ENCODE data around the gene DENND4C.
"Not testable (repeated sequence)": the region's sequence is repeated elsewhere in the genome, so short reads cannot be mapped to it uniquely, and the experiment has no call there.

DENND4C gene

GRCh38 chr9:19397845-19398244, 167.4 kb downstream of the DENND4C start:
- no peaks in the 10 kb centered on the region for H3K9me3 ChIP-seq (ENCODE audit: control insufficient read depth, low read length)
- H3K27me3 ChIP-seq (replicated peaks; ENCODE audit: control insufficient read depth, insufficient read depth, low read length, poor library complexity, severe bottlenecking) = no peaks in the 10 kb centered on the region
- no peaks in the 10 kb centered on the region for H3K4me1 ChIP-seq (ENCODE audit: control insufficient read depth, insufficient read depth, low read length, poor library complexity, severe bottlenecking)
- H3K36me3 ChIP-seq (ENCODE audit: control insufficient read depth, insufficient read depth, low read length) = no peaks in the 10 kb centered on the region
- H3K4me3 ChIP-seq (ENCODE audit: insufficient read depth, low read depth, low read length, poor library complexity, severe bottlenecking) = no peak overlapping the region
- H3K27ac ChIP-seq (ENCODE audit: insufficient read depth, low read length, poor library complexity, severe bottlenecking) = no peak overlapping the region
- DNase-seq = no peak

GRCh38 chr9:19403231-19403630, 172.7 kb downstream of the DENND4C start:
- not testable (repeated sequence) for H3K27me3 ChIP-seq (replicated peaks; ENCODE audit: control insufficient read depth, insufficient read depth, low read length, poor library complexity, severe bottlenecking); H3K36me3 ChIP-seq (ENCODE audit: control insufficient read depth, insufficient read depth, low read length); H3K4me3 ChIP-seq (ENCODE audit: insufficient read depth, low read depth, low read length, poor library complexity, severe bottlenecking); DNase-seq; H3K9me3 ChIP-seq (ENCODE audit: control insufficient read depth, low read length); H3K27ac ChIP-seq (ENCODE audit: insufficient read depth, low read length, poor library complexity, severe bottlenecking); H3K4me1 ChIP-seq (ENCODE audit: control insufficient read depth, insufficient read depth, low read length, poor library complexity, severe bottlenecking)

- Histone ChIP-seq H3K9me3 (ENCODE audit: control insufficient read depth, low read length) (no peaks in the 10 kb centered on the region), H3K4me1 (ENCODE audit: control insufficient read depth, insufficient read depth, low read length, poor library complexity, severe bottlenecking) (no peaks in the 10 kb centered on the region), H3K36me3 (ENCODE audit: control insufficient read depth, insufficient read depth, low read length) (no peaks in the 10 kb centered on the region), H3K27ac (ENCODE audit: insufficient read depth, low read length, poor library complexity, severe bottlenecking) (no peak overlapping the region), H3K4me3 (ENCODE audit: insufficient read depth, low read depth, low read length, poor library complexity, severe bottlenecking) (no peak overlapping the region), H3K27me3 (replicated peaks; ENCODE audit: control insufficient read depth, insufficient read depth, low read length, poor library complexity, severe bottlenecking) (no peaks in the 10 kb centered on the region)
- no peak for DNase-seq
Measured at GRCh38 chr9:19404283-19405075, 174.0 kb downstream of the DENND4C start.

GRCh38 chr9:19405771-19406170, 175.3 kb downstream of the DENND4C start:
- no peak for DNase-seq
- Histone ChIP-seq H3K4me1 (ENCODE audit: control insufficient read depth, insufficient read depth, low read length, poor library complexity, severe bottlenecking) (no peaks in the 10 kb centered on the region), H3K27me3 (replicated peaks; ENCODE audit: control insufficient read depth, insufficient read depth, low read length, poor library complexity, severe bottlenecking) (no peaks in the 10 kb centered on the region), H3K36me3 (ENCODE audit: control insufficient read depth, insufficient read depth, low read length) (no peaks in the 10 kb centered on the region), H3K9me3 (ENCODE audit: control insufficient read depth, low read length) (no peaks in the 10 kb centered on the region), H3K27ac (ENCODE audit: insufficient read depth, low read length, poor library complexity, severe bottlenecking) (no peak overlapping the region), H3K4me3 (ENCODE audit: insufficient read depth, low read depth, low read length, poor library complexity, severe bottlenecking) (no peak overlapping the region)

- peak overlapping the region; percentile 85 for H3K4me3 ChIP-seq (ENCODE audit: insufficient read depth, low read depth, low read length, poor library complexity, severe bottlenecking)
Measured at GRCh38 chr9:19408316-19408692, 177.8 kb downstream of the DENND4C start.

GRCh38 chr9:19408693-19409400, 178.4 kb downstream of the DENND4C start, which contains the start of gene ACER2:
ACER2 (plus strand) TSS chr9:19409009; CDS start chr9:19409085, 76 bp downstream.
- H3K4me1 ChIP-seq (ENCODE audit: control insufficient read depth, insufficient read depth, low read length, poor library complexity, severe bottlenecking) = no peaks in the 10 kb centered on the region
- H3K27ac ChIP-seq (ENCODE audit: insufficient read depth, low read length, poor library complexity, severe bottlenecking) = peak within 1 kb of the TSS; percentile 45
- H3K27me3 ChIP-seq (replicated peaks; ENCODE audit: control insufficient read depth, insufficient read depth, low read length, poor library complexity, severe bottlenecking) = no peaks in the 10 kb centered on the region
- H3K4me3 ChIP-seq (ENCODE audit: insufficient read depth, low read depth, low read length, poor library complexity, severe bottlenecking) = peak within 1 kb of the TSS; percentile 85
- H3K9me3 ChIP-seq (ENCODE audit: control insufficient read depth, low read length) = no peaks in the 10 kb centered on the region
- no peaks in the 10 kb centered on the region for H3K36me3 ChIP-seq (ENCODE audit: control insufficient read depth, insufficient read depth, low read length)
- peak; percentile 92 to 94 (median 92) for DNase-seq

More at GRCh38 chr9:19408316-19408692, 177.8 kb downstream of the DENND4C start:
- DNase-seq = no peak
- H3K27me3 ChIP-seq (replicated peaks; ENCODE audit: control insufficient read depth, insufficient read depth, low read length, poor library complexity, severe bottlenecking) = no peaks in the 10 kb centered on the region
- H3K4me1 ChIP-seq (ENCODE audit: control insufficient read depth, insufficient read depth, low read length, poor library complexity, severe bottlenecking) = no peaks in the 10 kb centered on the region
- H3K27ac ChIP-seq (ENCODE audit: insufficient read depth, low read length, poor library complexity, severe bottlenecking) = no peak overlapping the region
- no peaks in the 10 kb centered on the region for H3K36me3 ChIP-seq (ENCODE audit: control insufficient read depth, insufficient read depth, low read length)
- no peaks in the 10 kb centered on the region for H3K9me3 ChIP-seq (ENCODE audit: control insufficient read depth, low read length)

- peak in 1 of 3 donors; percentile 5 for DNase-seq
- no peaks in the 10 kb centered on the region for H3K36me3 ChIP-seq (ENCODE audit: control insufficient read depth, insufficient read depth, low read length)
- no peaks in the 10 kb centered on the region for H3K9me3 ChIP-seq (ENCODE audit: control insufficient read depth, low read length)
- peak overlapping the region; percentile 45 for H3K27ac ChIP-seq (ENCODE audit: insufficient read depth, low read length, poor library complexity, severe bottlenecking)
- peak overlapping the region; percentile 85 for H3K4me3 ChIP-seq (ENCODE audit: insufficient read depth, low read depth, low read length, poor library complexity, severe bottlenecking)
- H3K4me1 ChIP-seq (ENCODE audit: control insufficient read depth, insufficient read depth, low read length, poor library complexity, severe bottlenecking) = no peaks in the 10 kb centered on the region
- no peaks in the 10 kb centered on the region for H3K27me3 ChIP-seq (replicated peaks; ENCODE audit: control insufficient read depth, insufficient read depth, low read length, poor library complexity, severe bottlenecking)
Measured at GRCh38 chr9:19409401-19410194, 179.1 kb downstream of the DENND4C start.

- H3K36me3 ChIP-seq (ENCODE audit: control insufficient read depth, insufficient read depth, low read length) = no peaks in the 10 kb centered on the region
- H3K27me3 ChIP-seq (replicated peaks; ENCODE audit: control insufficient read depth, insufficient read depth, low read length, poor library complexity, severe bottlenecking) = no peaks in the 10 kb centered on the region
- no peak overlapping the region for H3K4me3 ChIP-seq (ENCODE audit: insufficient read depth, low read depth, low read length, poor library complexity, severe bottlenecking)
- no peak overlapping the region for H3K27ac ChIP-seq (ENCODE audit: insufficient read depth, low read length, poor library complexity, severe bottlenecking)
- H3K9me3 ChIP-seq (ENCODE audit: control insufficient read depth, low read length) = no peaks in the 10 kb centered on the region
- no peaks in the 10 kb centered on the region for H3K4me1 ChIP-seq (ENCODE audit: control insufficient read depth, insufficient read depth, low read length, poor library complexity, severe bottlenecking)
- DNase-seq = no peak
Measured at GRCh38 chr9:19410195-19410503, 179.7 kb downstream of the DENND4C start.

- Histone ChIP-seq H3K27ac (ENCODE audit: insufficient read depth, low read length, poor library complexity, severe bottlenecking) (no peak overlapping the region), H3K9me3 (ENCODE audit: control insufficient read depth, low read length) (no peaks in the 10 kb centered on the region), H3K4me1 (ENCODE audit: control insufficient read depth, insufficient read depth, low read length, poor library complexity, severe bottlenecking) (no peaks in the 10 kb centered on the region), H3K36me3 (ENCODE audit: control insufficient read depth, insufficient read depth, low read length) (no peaks in the 10 kb centered on the region), H3K27me3 (replicated peaks; ENCODE audit: control insufficient read depth, insufficient read depth, low read length, poor library complexity, severe bottlenecking) (no peaks in the 10 kb centered on the region), H3K4me3 (ENCODE audit: insufficient read depth, low read depth, low read length, poor library complexity, severe bottlenecking) (no peak overlapping the region)
- no peak for DNase-seq
Measured at GRCh38 chr9:19410594-19410993, 180.1 kb downstream of the DENND4C start.

GRCh38 chr9:19411316-19411715, 180.8 kb downstream of the DENND4C start:
- Histone ChIP-seq H3K4me1 (ENCODE audit: control insufficient read depth, insufficient read depth, low read length, poor library complexity, severe bottlenecking) (no peaks in the 10 kb centered on the region), H3K27ac (ENCODE audit: insufficient read depth, low read length, poor library complexity, severe bottlenecking) (no peak overlapping the region), H3K4me3 (ENCODE audit: insufficient read depth, low read depth, low read length, poor library complexity, severe bottlenecking) (no peak overlapping the region), H3K27me3 (replicated peaks; ENCODE audit: control insufficient read depth, insufficient read depth, low read length, poor library complexity, severe bottlenecking) (no peaks in the 10 kb centered on the region), H3K36me3 (ENCODE audit: control insufficient read depth, insufficient read depth, low read length) (no peaks in the 10 kb centered on the region), H3K9me3 (ENCODE audit: control insufficient read depth, low read length) (no peaks in the 10 kb centered on the region)
- no peak for DNase-seq

Measured in effector memory CD4-positive, alpha-beta T cell (primary cell).